GM10847 (cell line): ENCODE measurements around the gene LIF.

Experiments used
- POLR2A ChIP-seq: IDR thresholded peaks from 2 replicates; pipeline ENCODE4 v1.6.1; 2011; ENCODE audit not compliant: insufficient read length; ENCODE audit errors: extremely low read depth

Gene LIF

GRCh38 chr22:30245985-30246813 is at the start of gene LIF:
LIF (minus strand) TSS chr22:30246759; CDS start chr22:30246695, 64 bp downstream.
- TF ChIP-seq POLR2A: no peak

GRCh38 chr22:30296324-30296723 is 49.8 kb upstream of the LIF start:
- no peak for TF ChIP-seq POLR2A

- no peak for TF ChIP-seq POLR2A
Measured at GRCh38 chr22:30295576-30295975, 49.0 kb upstream of the LIF start.

GRCh38 chr22:30294830-30295229 is 48.3 kb upstream of the LIF start:
- no peak for TF ChIP-seq POLR2A

- TF ChIP-seq POLR2A: no peak
Measured at GRCh38 chr22:30294066-30294465, 47.5 kb upstream of the LIF start.

GRCh38 chr22:30293026-30293425 is 46.5 kb upstream of the LIF start:
- TF ChIP-seq POLR2A: no peak

GRCh38 chr22:30292069-30292970 is 45.8 kb upstream of the LIF start:
- TF ChIP-seq POLR2A: no peak

- TF ChIP-seq POLR2A: no peak
Measured at GRCh38 chr22:30291058-30291892, 44.7 kb upstream of the LIF start.

- TF ChIP-seq POLR2A: no peak
Measured at GRCh38 chr22:30290342-30291057, 43.9 kb upstream of the LIF start.

GRCh38 chr22:30289980-30290313 is 43.4 kb upstream of the LIF start:
- no peak for TF ChIP-seq POLR2A

GRCh38 chr22:30289141-30289979 is 42.8 kb upstream of the LIF start, which contains the start of gene CASTOR1:
CASTOR1 (minus strand) TSS chr22:30289505; CDS start chr22:30289497, 8 bp downstream.
- no peak for TF ChIP-seq POLR2A

- TF ChIP-seq POLR2A: no peak
Measured at GRCh38 chr22:30288419-30289140, 42.0 kb upstream of the LIF start.

GRCh38 chr22:30287648-30288418 is 41.3 kb upstream of the LIF start:
- no peak for TF ChIP-seq POLR2A
